Activated gamma-delta T cell treated with Interleukin-2 at 50 U/mL for 16 hours (primary cell): ENCODE data around the gene MTX2.

ENCODE experiments used
- DNase-seq: peaks from one replicate; pipeline ENCODE4 v3.0.0-alpha.2; 2020

The MTX2 gene

DNA sequence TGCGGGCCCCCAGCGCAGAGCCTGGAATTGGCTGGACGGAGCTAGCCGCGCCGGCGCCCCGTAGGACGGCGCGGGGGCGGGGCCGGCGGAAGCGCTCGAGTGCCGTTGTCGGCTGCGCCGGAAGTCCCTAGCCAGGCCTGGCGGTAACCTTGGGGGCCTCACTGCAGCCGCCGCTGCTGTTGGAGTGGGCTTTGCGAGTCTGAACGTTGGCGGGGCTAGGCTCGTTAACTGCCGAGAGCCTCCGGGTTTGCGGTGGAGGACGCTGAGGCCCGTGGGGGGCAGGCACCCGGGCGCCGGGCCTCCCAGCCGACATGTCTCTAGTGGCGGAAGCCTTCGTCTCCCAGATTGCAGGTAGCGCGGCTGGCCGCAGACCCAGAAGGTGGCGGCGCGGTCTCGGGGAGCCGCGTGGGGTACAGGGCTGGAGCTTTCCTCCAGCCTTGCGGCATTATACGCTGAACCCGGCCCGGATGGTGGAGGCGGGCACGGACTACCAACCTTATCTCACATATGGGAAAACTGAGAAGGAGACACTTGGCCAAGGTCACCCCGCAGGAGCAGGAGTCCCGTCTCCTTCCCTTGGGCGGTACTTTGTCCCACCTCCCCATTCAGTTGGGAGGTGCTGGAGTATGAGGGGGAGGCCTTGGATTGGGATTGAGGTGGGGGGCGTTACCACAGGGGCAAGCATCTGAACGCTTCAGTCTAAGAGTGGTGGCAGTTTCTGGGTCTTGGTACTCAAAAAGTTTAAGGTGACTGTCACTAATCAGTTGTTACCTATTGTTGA is at the start of gene MTX2:
Gene MTX2 (plus strand): TSS at position 124 of the 781 bp plus-strand sequence. CDS start 188 bp downstream, at position 312.
- DNase-seq = peak; percentile 57

GRCh38 chr2:176227874-176228273 is 41.4 kb upstream of the MTX2 start:
- DNase-seq = no peak

- DNase-seq = no peak
Measured at GRCh38 chr2:176234156-176234555, 35.1 kb upstream of the MTX2 start.

- DNase-seq = no peak
Measured at GRCh38 chr2:176234940-176235339, 34.3 kb upstream of the MTX2 start.

DNA sequence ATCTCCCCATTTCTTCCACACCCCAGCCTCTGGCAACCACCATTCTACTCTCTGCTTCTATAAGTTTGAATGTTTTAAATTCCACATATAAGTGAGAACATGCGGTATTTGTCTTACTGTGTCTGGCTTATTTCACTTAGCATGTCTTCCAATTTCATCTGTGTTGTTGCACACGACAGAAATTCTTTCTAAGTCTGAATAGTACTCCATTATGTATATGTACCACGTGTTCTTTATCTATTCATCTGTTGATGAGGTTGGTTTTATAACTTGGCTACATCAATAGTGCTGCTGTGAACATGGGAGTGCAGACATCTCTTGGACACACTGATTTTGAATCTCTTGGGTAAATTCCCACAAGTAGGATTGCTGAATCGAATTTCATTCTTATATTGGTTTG is 31.8 kb upstream of the MTX2 start:
- no peak for DNase-seq

DNA sequence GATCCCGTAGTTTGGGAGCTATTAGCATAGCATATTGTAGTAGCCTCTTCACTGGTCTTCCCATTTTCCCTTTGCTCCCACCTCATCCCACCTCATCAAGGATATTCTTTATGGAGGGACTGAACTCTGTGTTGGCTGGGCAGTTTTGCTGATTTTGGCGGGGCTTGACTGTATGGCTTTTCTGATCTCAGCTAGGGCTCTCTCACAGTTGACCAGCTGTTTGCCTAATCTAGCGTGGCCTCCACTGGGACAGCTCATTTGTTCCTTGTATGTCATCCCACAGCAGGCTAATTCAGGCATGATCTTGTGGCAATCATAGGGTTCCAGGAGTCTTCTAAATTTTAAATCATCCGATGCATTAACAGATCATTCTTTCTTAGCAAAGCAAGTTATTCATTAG is 30.2 kb upstream of the MTX2 start:
- no peak for DNase-seq

DNA sequence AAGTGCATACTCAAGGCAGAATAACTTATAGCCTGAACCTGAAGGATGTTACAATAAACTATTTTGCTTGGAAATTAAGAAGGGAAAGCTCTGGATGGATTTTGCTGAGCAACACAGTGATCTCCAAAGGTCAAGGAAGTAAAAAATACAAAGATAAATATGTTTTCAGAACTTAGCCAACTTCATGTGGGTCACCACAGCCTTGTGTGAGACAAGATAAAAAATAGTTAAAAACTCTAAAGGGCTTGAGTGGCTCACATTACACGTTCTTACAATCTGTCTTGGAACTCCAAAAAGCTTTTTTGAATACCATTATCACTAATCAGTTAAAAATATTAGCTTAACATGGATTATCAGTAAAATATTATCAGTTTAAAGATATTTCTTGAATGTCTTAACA is 28.9 kb upstream of the MTX2 start:
- no peak for DNase-seq

- no peak for DNase-seq
Measured at GRCh38 chr2:176242276-176242675, 27.0 kb upstream of the MTX2 start.

- DNase-seq = no peak
Measured at GRCh38 chr2:176246331-176246730, 22.9 kb upstream of the MTX2 start.

- no peak for DNase-seq
Measured at GRCh38 chr2:176247859-176248258, 21.4 kb upstream of the MTX2 start.

DNA sequence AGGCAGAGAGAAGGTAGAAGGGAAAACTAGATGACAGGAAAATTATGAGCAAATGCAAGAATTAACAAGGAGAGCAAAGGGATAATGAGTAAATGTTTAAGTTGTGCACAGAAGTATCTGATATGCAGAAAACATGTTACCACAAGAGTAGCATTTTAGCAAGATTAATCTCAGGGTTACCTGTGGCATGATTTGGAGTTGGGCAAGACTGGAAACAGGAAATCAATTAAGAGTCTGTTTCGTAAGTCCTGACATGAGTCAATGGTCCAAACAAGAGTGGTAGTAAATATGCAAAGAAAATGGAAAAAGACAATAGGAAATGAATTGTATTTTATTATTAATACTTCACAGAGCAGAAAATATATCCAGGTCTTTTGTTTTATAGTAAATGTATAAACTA is 17.3 kb upstream of the MTX2 start:
- no peak for DNase-seq

GRCh38 chr2:176260689-176261088 is 8.6 kb upstream of the MTX2 start:
- DNase-seq = no peak

- DNase-seq = no peak
Measured at GRCh38 chr2:176261136-176261535, 8.1 kb upstream of the MTX2 start.

DNA sequence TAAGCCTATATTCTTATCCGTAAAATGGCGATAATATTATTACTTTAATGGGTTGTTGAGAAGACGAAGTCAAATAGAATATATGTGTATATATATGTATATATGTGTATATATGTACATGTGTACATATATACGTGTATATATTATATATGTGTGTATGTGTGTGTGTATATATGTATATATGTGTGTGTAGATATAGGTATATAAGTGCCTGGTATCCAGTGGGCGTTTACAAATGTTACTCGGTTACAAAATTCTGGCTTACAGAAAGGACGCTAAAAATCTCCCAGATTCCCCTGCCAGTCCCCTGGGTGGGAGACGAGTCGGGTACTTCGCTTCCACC is 295 bp upstream of the MTX2 start:
- DNase-seq = no peak

GRCh38 chr2:176270100-176270750 is 983 bp downstream of the MTX2 start:
- DNase-seq = no peak

- DNase-seq = no peak
Measured at GRCh38 chr2:176272870-176273459, 3.7 kb downstream of the MTX2 start.

- no peak for DNase-seq
Measured at GRCh38 chr2:176278927-176279326, 9.7 kb downstream of the MTX2 start.

DNA sequence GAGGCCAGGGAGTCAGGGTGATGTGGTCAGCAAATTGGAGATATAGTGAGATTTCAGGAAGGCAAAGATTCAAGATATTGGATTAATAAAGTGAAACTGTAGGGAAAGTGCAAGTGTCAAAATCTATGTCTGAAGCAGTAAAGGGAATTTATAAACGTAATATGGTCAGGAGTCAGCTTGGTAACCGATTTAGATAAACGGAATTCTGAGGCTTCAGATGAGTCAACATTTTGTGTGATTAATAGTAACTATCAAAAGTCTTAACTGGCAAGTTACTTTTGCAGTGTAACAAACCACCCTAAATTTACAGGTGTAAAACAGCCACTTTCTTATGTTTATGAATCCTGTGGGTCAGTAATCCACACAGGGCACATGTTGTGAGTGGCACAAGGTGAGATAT is 10.9 kb downstream of the MTX2 start:
- no peak for DNase-seq

DNA sequence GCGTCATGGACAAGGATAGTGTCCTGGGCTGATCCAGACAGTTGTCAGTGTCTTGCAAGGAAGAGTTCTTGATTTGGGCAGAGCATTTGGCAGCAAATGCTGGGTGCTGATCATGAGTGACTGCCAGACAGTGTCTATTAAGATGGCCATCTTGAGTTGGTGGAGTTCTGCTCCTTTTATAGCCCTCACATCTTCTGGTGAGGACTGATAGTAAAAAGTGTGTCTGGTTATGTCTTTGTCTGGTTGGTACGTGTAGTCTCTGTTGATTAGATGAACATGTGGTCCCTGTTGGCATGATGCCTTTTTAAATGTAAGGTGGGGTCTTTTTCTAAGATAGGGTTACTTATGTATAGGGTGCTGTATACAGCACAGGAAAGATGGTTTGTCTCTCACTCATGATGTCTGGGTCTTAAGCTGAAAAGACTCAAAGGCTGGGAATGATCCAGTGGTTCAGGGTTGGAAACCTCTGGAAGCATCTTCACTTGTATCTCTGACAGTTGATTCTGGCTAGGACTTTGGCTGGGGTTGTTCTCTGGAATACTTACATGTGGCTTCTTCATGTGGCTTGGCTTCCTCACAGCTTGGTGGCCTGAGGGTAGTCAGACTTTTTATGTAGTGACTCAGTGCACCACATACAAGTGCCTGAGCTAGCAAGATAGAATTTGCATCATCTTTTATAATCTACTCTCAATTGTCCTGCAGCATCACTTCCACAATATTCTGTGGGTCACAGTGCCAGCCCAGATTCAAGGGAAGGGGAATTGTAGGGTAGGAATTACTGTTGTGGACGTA is 11.8 kb downstream of the MTX2 start:
- DNase-seq = no peak

DNA sequence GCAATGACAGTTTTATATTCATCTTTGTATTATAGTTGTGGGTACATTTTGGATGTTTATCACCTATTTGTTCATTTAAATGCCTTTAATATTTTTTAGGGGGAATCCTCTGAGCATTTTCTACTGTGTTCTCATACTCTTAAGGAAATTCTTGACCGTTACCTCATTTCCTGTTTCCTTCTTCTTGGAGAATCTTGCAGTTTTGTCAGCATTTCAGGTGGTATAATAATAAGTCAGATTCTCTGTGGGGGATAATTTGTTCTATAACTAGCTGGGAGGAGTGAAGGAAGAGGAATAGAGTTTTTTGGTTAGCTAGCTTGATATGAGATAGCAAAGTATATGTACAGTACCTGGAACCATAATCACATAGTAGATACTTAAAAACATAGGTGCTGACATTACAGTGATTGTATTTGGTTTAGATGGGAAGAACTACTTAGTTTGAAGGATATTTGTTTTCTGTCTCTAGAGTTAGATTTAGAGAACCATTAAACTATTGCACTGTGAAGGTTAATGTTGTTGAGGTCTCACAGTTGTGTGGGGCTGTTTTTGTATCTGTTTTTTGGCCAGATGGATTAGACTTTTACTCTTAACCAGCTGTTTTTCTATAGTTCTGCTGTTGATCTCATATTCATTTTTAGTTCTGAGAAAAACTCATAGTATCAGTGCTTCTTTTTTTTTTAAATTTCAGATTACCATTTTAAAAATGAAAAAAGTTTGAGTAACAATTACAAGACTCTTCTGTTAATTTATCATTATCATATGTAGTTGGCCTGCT is 14.2 kb downstream of the MTX2 start:
- DNase-seq = no peak

- no peak for DNase-seq
Measured at GRCh38 chr2:176284461-176285049, 15.3 kb downstream of the MTX2 start.

- no peak for DNase-seq
Measured at GRCh38 chr2:176285321-176285720, 16.1 kb downstream of the MTX2 start.
